Coronary artery (tissue), 2 donors: ENCODE data around the gene ABCC6.
"Not testable (repeated sequence)": the region's sequence is repeated elsewhere in the genome, so short reads cannot be mapped to it uniquely, and the experiment has no call there.

Experiments used
- DNase-seq: peaks from one replicate; pipeline ENCODE4 v3.0.0-alpha.2; 2017; ENCODE audit warnings: low spot score
- H3K27ac ChIP-seq, 2 donors: fragments of 200-600 bp; sonication (generic); one replicate each; pipeline ENCODE4 v1.5.1; 2016 to 2019
- H3K4me3 ChIP-seq: fragments of 200-600 bp; sonication (generic); 2 replicates; pipeline ENCODE4 v1.5.1; 2016; ENCODE audit warnings: mild to moderate bottlenecking, moderate library complexity

ABCC6 gene

GRCh38 chr16:16237071-16237470 is 13.8 kb upstream of the ABCC6 start:
- H3K4me3 ChIP-seq, DNase-seq, H3K27ac ChIP-seq: not testable (repeated sequence)

GRCh38 chr16:16232692-16233061 is 9.4 kb upstream of the ABCC6 start:
- H3K4me3 ChIP-seq: peak overlapping the region; percentile 45
- not testable (repeated sequence) for H3K27ac ChIP-seq, DNase-seq

DNA sequence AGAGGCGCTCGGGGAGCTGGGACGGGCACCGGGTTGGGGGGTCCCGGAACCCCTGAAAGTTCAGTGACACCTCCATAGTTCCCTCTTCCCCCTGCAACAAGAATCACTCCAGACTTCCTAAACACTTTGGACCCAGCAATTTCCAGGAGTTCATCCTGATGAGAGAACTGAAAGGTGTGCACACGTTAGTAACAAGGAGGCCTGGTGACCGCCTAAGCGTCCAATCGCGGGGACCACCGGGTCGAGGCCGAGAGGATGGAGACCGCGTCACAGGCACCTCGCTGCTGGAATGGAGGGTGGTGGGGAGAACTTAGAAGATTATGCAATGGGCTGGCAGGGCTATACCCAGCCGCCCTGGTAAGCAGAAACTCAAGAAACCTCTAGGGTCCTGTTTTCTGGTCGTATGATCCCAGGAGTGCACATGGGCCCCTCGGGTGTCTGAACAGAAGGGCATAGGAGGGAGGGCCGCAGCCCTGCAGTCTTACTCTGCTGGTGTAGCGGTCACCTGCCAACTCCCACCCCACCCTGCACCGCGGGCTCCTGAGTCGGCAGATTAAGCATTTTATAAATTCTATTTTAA is 458 bp upstream of the ABCC6 start:
- H3K27ac ChIP-seq, DNase-seq: not testable (repeated sequence)
- peak overlapping the region; percentile 59 for H3K4me3 ChIP-seq

- H3K27ac ChIP-seq, H3K4me3 ChIP-seq, DNase-seq: not testable (repeated sequence)
Observed at GRCh38 chr16:16221382-16221781, 1.9 kb downstream of the ABCC6 start.

DNA sequence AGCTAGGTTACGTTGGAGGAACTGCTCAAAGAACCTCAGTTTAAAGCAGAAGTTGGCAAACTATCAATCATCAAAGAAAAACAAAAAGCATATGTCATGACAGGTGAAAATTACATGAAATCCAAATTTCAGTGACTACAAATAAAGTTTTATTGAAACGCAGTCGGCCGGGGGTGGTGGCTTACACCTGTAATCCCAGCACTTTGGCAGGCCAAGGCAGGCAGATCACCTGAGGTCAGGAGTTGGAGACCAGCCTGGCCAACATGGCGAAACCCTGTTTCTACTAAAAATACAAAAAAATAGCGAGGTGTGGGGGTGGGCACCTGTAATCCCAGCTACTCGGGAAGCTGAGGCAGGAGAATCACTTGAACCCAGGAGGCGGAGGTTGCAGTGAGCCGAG is 2.8 kb downstream of the ABCC6 start:
- not testable (repeated sequence) for DNase-seq, H3K4me3 ChIP-seq, H3K27ac ChIP-seq

GRCh38 chr16:16218787-16219186 is 4.5 kb downstream of the ABCC6 start:
- H3K27ac ChIP-seq, DNase-seq, H3K4me3 ChIP-seq: not testable (repeated sequence)

GRCh38 chr16:16218349-16218748 is 4.9 kb downstream of the ABCC6 start:
- H3K27ac ChIP-seq, DNase-seq, H3K4me3 ChIP-seq: not testable (repeated sequence)

DNA sequence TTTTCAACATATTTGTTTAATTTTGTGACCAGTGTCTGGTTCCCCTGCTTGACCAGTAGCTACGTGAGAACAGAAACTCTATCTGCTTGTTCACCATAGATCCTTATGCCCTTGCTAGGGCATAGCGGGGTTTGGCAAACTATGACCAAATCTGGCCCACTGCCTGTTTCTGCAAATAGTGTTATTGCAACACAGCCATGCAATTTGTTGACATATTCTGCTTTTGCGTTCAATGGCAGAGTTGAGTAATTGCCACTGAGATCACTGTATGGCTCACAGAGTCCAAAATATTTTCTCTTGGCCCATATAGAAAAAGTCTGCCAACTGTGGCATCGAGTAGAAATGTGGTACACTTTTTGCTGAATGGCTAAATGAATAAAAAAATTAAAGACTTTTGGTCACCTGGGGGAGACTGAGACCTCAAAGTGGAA is 9.4 kb downstream of the ABCC6 start:
- DNase-seq, H3K4me3 ChIP-seq, H3K27ac ChIP-seq: not testable (repeated sequence)

GRCh38 chr16:16211404-16211803 is 11.9 kb downstream of the ABCC6 start:
- H3K27ac ChIP-seq, H3K4me3 ChIP-seq, DNase-seq: not testable (repeated sequence)

DNA sequence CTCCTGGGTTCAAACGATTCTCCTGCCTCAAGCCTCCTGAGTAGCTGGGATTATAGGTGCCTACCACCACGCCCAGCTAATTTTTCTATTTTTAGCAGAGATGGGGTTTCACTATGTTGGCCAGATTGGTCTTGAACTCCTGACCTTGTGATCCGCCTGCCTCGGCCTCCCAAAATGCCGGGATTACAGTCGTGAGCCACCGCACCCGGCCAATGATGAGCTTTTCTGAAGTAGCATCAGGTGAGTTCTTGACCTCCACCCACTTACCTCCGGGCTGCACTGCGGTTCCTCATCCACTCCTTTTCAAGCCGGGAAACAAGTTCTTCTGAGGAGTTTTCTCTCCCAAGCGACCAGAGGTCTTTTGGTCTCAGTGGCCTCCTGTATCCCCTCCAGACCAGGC is 14.8 kb downstream of the ABCC6 start:
- not testable (repeated sequence) for H3K27ac ChIP-seq, H3K4me3 ChIP-seq, DNase-seq

DNA sequence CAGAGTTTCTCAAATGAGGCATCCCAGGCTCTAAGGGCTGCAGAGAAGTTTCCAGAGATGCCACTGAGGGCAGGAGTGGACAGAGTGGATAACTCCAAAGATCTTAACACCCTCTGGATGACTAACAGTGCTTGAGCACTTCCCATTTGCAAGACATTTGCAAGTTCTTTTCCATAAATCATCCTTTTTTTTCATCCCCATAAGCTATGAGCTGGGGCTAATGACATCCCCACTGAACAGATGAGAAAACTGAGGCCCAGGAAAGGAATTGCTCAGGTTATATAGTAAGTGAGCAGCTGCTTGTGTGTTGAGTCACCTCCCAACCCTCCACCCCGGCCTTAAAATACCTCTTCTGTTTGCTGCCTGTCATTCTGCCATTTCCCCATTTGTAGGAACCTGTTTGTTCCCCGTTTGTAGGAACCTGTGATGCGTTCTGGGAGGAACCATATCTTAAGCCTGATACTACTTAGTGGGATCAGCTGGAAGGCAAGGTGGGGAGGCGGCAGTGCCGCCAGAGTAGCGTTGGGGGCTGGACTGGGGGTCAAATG is 15.4 kb downstream of the ABCC6 start:
- not testable (repeated sequence) for H3K4me3 ChIP-seq, H3K27ac ChIP-seq, DNase-seq

- H3K27ac ChIP-seq, H3K4me3 ChIP-seq, DNase-seq: not testable (repeated sequence)
Observed at GRCh38 chr16:16207097-16207786, 16.1 kb downstream of the ABCC6 start.

DNA sequence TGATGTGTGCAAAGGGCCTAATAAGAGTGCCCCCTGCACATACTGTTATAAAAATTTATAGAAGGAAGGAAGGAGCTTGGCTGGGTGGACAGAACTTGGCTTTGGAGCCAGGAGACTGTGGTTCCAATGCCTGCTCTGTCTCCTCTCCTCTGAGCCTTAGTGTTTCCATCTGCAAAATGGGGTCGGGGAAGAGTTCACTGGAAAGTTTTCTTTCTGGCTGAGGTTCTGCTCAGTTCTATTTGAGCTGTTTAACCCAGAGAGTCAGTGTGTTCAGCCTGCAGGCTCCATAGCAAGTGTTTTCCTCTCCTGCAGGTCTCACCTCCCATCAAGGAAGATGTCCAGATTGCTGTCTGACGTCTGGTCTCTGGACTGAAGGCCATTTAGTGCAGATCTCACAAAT is 17.4 kb downstream of the ABCC6 start:
- not testable (repeated sequence) for DNase-seq, H3K4me3 ChIP-seq, H3K27ac ChIP-seq

GRCh38 chr16:16204552-16204951 is 18.7 kb downstream of the ABCC6 start:
- not testable (repeated sequence) for H3K4me3 ChIP-seq, H3K27ac ChIP-seq, DNase-seq

DNA sequence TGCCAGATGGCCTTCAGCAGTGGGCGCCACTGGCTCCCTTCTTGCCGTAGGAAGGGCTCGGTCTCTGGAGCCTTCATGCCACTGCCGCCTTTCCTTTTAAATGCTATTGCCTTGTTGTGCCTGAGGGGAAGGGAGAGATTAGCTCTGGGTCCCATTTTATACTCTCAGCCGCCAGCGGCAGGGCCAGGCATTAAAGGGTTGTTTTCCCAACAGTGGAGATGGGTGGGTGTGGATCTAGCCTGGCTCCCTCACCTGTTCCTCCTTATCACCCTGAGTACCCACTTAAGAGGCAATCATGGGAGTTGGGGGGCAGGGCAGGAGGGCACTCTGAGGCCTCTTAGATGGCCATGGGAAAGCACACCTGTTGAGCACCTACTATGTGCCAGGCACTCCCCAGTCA is 19.8 kb downstream of the ABCC6 start:
- not testable (repeated sequence) for H3K4me3 ChIP-seq, H3K27ac ChIP-seq, DNase-seq

GRCh38 chr16:16202400-16203143 is 20.7 kb downstream of the ABCC6 start:
- not testable (repeated sequence) for DNase-seq, H3K27ac ChIP-seq, H3K4me3 ChIP-seq

DNA sequence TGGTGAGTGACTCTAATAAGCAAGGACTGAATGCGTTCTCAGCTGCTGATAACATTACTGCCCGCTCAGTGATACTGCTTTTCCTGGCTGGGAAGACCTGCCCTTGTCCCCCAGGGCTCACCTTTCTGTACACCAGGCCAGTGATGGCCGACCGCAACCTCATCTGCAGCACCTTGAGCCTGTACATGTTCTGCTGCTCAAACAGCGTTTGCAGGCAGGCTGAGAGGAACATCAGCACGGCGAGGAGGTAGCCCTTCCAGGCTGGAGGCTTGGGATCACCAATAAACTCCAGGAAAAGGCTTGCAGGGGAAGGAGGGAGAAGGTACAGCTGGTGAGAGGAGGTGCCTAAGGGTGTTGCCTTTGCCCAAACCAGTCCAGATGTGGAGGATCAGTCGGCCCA is 21.4 kb downstream of the ABCC6 start:
- not testable (repeated sequence) for H3K4me3 ChIP-seq, H3K27ac ChIP-seq, DNase-seq

DNA sequence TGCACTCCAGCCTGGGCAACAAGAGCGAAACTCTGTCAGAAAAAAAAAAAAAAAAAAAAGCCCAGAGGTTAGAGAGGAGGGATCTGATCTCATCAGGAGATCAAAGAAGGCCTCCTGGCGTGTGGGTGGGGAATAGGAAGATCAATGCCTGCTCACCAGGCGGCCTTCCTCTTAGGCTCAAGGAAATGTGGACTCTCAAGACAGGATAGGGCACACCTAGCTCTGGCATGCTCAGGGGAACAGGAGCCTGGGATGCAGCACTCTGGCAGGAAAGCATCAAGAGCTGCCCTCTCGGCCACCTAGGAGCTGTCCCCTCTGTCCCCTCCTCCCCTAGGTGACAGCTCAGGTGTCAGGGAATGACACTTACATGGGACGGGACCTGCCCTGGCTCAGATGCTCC is 22.9 kb downstream of the ABCC6 start:
- H3K4me3 ChIP-seq, H3K27ac ChIP-seq, DNase-seq: not testable (repeated sequence)

DNA sequence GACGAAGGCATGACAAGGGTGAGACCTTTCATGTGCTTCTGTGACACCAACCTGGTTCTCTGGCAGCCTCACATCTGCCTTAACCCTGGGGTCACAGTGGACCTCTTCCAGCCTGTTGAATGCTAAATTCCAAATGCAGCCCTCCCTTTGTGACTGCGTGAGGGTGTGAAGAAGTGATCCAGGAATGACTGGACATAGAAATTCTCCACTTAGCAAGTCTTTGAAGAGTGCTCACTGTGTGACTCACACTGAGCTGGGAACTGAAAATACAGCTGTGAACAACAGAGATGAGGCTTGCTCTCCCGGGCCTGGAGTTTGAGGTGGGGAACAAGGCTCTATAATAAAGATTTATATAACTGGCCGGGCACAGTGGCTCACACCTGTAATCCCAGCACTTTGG is 23.9 kb downstream of the ABCC6 start:
- DNase-seq, H3K27ac ChIP-seq, H3K4me3 ChIP-seq: not testable (repeated sequence)
